ENCODE results near the gene SCN5A. TPM values are rescaled to one million over a fixed set of nuclear protein-coding genes. Genes with fewer than 3 reads are reported as not detected.

Gene SCN5A
- total and polyA plus RNA-seq, 2 donors (not counting 1 experiment from before 2014, with no cell fraction given): 0.20 to 0.37 TPM

GRCh38 chr3:38614651-38615352, 34.7 kb downstream of the SCN5A start:
- no peaks in the 10 kb centered on the region for H3K9me3 Mint-ChIP-seq (ENCODE audit: insufficient read depth)
- CTCF ChIA-PET: no interaction called here
- Histone ChIP-seq H3K79me2 (ENCODE audit: control insufficient read depth, insufficient read depth, low read length) (no peaks in the 10 kb centered on the region), H3K27me3 (replicated peaks in 1 of 4; ENCODE audit: control extremely low read depth in 1 of 4, control insufficient read depth in 3 of 4, insufficient read depth in 4 of 4, low read length in 3 of 4) (no peaks in the 10 kb centered on the region), H2AFZ (ENCODE audit: insufficient read depth, low read depth, low read length, poor library complexity, severe bottlenecking) (no peak overlapping the region), H3K9ac (ENCODE audit: low read length) (no peak overlapping the region), H3K9me3 (ENCODE audit: control extremely low read depth in 1 of 3, control insufficient read depth in 2 of 3, insufficient read depth in 1 of 3, low read length in 2 of 3) (no peaks in the 10 kb centered on the region), H3K36me3 (replicated peaks in 1 of 2; ENCODE audit: control extremely low read depth in 1 of 2, control insufficient read depth in 1 of 2, extremely low read depth in 1 of 2, insufficient read depth in 2 of 2, low read length in 1 of 2) (no peaks in the 10 kb centered on the region), H3K27ac (ENCODE audit: low read length in 2 of 2) (no peak overlapping the region), H3K4me2 (replicated peaks; ENCODE audit: low read depth, low read length, poor library complexity, severe bottlenecking) (no peak overlapping the region), H3K4me1 (ENCODE audit: control insufficient read depth in 2 of 2, insufficient read depth in 2 of 2, low read length in 2 of 2) (no peaks in the 10 kb centered on the region), H3K4me3 (ENCODE audit: control extremely low read depth in 1 of 5, extremely low read depth in 1 of 5, insufficient read depth in 1 of 5, low read depth in 2 of 5, low read length in 4 of 5) (no peak overlapping the region), H4K20me1 (ENCODE audit: control insufficient read depth, insufficient read depth, low read length, poor library complexity, severe bottlenecking) (no peaks in the 10 kb centered on the region)
- POLR2A ChIA-PET: no interaction called here
- peaks cover 9% of the 10 kb centered on the region for H3K27me3 Mint-ChIP-seq
- 86% methylated on average over 9 of the region's 9 CpGs for WGBS (ENCODE audit: insufficient coverage)
- intact Hi-C loops (cut with micrococcal nuclease): no loop called here
- no peak for DNase-seq
- no peaks in the 10 kb centered on the region for H3K4me1 Mint-ChIP-seq
- H3K27ac Mint-ChIP-seq: no peak overlapping the region
- ATAC-seq (ENCODE audit: low read depth): no peak
- H3K4me3 Mint-ChIP-seq: no peak overlapping the region
- TF ChIP-seq CTCF (IDR thresholded peaks at IDR 0.05) (no peak), EZH2 (IDR thresholded peaks at IDR 0.05; ENCODE audit: borderline replicate concordance, insufficient read depth, low read depth, low read length, poor library complexity, severe bottlenecking) (no peak)

- Histone ChIP-seq H3K4me3 (ENCODE audit: control extremely low read depth in 1 of 5, extremely low read depth in 1 of 5, insufficient read depth in 1 of 5, low read depth in 2 of 5, low read length in 4 of 5) (no peak overlapping the region), H3K27ac (ENCODE audit: low read length in 2 of 2) (no peak overlapping the region), H3K36me3 (replicated peaks in 1 of 2; ENCODE audit: control extremely low read depth in 1 of 2, control insufficient read depth in 1 of 2, extremely low read depth in 1 of 2, insufficient read depth in 2 of 2, low read length in 1 of 2) (no peaks in the 10 kb centered on the region), H2AFZ (ENCODE audit: insufficient read depth, low read depth, low read length, poor library complexity, severe bottlenecking) (no peak overlapping the region), H3K27me3 (replicated peaks in 1 of 4; ENCODE audit: control extremely low read depth in 1 of 4, control insufficient read depth in 3 of 4, insufficient read depth in 4 of 4, low read length in 3 of 4) (no peaks in the 10 kb centered on the region), H4K20me1 (ENCODE audit: control insufficient read depth, insufficient read depth, low read length, poor library complexity, severe bottlenecking) (no peaks in the 10 kb centered on the region), H3K9ac (ENCODE audit: low read length) (no peak overlapping the region), H3K4me1 (ENCODE audit: control insufficient read depth in 2 of 2, insufficient read depth in 2 of 2, low read length in 2 of 2) (no peaks in the 10 kb centered on the region), H3K9me3 (ENCODE audit: control extremely low read depth in 1 of 3, control insufficient read depth in 2 of 3, insufficient read depth in 1 of 3, low read length in 2 of 3) (no peaks in the 10 kb centered on the region), H3K4me2 (replicated peaks; ENCODE audit: low read depth, low read length, poor library complexity, severe bottlenecking) (no peak overlapping the region), H3K79me2 (ENCODE audit: control insufficient read depth, insufficient read depth, low read length) (no peaks in the 10 kb centered on the region)
- Mint-ChIP-seq H3K27ac (no peak overlapping the region), H3K4me1 (no peaks in the 10 kb centered on the region), H3K27me3 (peaks cover 9% of the 10 kb centered on the region), H3K9me3 (ENCODE audit: insufficient read depth) (no peaks in the 10 kb centered on the region), H3K4me3 (no peak overlapping the region)
- CTCF ChIA-PET: no interaction called here
- TF ChIP-seq EZH2 (IDR thresholded peaks at IDR 0.05; ENCODE audit: borderline replicate concordance, insufficient read depth, low read depth, low read length, poor library complexity, severe bottlenecking) (no peak), CTCF (IDR thresholded peaks at IDR 0.05) (no peak)
- intact Hi-C loops (cut with micrococcal nuclease): no loop called here
- 100% methylated on average over 2 of the region's 7 CpGs for WGBS (ENCODE audit: insufficient coverage)
- POLR2A ChIA-PET: no interaction called here
- DNase-seq (no peak), ATAC-seq (ENCODE audit: low read depth) (no peak)
Observed at GRCh38 chr3:38614091-38614490, 35.4 kb downstream of the SCN5A start.
